ENCODE measurements around the gene CHGA.
A peak's percentile ranks its signal among the peaks of the same experiment; 100 is the strongest.

Gene CHGA, protein sequence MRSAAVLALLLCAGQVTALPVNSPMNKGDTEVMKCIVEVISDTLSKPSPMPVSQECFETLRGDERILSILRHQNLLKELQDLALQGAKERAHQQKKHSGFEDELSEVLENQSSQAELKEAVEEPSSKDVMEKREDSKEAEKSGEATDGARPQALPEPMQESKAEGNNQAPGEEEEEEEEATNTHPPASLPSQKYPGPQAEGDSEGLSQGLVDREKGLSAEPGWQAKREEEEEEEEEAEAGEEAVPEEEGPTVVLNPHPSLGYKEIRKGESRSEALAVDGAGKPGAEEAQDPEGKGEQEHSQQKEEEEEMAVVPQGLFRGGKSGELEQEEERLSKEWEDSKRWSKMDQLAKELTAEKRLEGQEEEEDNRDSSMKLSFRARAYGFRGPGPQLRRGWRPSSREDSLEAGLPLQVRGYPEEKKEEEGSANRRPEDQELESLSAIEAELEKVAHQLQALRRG

GRCh38 chr14:92922883-92923743, at the start of gene CHGA:
Gene CHGA (plus strand): TSS chr14:92923150. CDS start chr14:92923360, 210 bp downstream.
- DNase-seq (ENCODE audit: low spot score) = peak; percentile 95

GRCh38 chr14:92874962-92875661, 47.8 kb upstream of the CHGA start:
- no peak for DNase-seq (ENCODE audit: low spot score)

GRCh38 chr14:92877757-92878431, 45.1 kb upstream of the CHGA start:
- peak; percentile 63 for DNase-seq (ENCODE audit: low spot score)

GRCh38 chr14:92880351-92880750, 42.6 kb upstream of the CHGA start:
- DNase-seq (ENCODE audit: low spot score) = no peak

GRCh38 chr14:92880851-92881250, 42.1 kb upstream of the CHGA start:
- peak; percentile 81 for DNase-seq (ENCODE audit: low spot score)

- DNase-seq (ENCODE audit: low spot score) = no peak
Measured at GRCh38 chr14:92883066-92883465, 39.9 kb upstream of the CHGA start.

DNA sequence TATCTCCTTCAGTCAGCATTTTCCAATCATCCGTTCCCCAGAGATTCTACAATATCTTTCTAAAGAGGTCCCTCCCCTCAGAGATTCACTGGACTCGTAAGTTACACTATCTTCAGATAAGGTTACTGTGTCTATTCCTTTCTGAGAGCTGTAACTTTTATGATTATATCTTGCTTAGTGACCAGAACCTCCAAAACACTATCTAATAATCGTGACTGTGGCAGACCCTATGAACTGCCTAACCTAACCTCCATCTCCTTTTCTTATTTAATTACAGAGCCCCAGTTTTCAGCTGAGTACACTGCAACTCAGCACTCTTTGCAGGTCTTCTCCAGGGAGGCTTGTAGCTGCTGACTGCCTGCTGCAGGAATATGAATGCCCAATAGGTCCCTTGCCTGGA, 38.5 kb upstream of the CHGA start:
- DNase-seq (ENCODE audit: low spot score) = no peak

- no peak for DNase-seq (ENCODE audit: low spot score)
Measured at GRCh38 chr14:92885279-92886061, 37.5 kb upstream of the CHGA start.

DNA sequence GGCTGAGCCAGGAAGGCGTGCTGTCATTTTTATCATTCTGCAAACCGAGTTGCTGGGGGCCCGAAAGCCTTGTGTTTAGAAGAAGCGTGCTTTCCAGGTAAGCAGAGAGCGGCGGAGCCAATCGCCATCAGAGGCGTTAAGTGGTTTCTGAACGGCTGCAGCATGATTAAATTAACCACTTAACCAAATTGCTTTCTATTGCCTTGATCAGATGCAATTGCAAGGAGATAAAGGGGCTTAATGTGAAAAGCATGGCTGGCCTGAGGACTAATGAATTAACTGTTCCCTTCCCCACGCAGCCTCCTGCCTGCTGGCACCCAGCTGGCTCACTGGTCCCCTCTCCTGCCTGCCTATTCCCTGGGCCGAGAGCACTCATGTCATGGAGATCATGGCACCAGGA, 36.6 kb upstream of the CHGA start:
- no peak for DNase-seq (ENCODE audit: low spot score)

DNA sequence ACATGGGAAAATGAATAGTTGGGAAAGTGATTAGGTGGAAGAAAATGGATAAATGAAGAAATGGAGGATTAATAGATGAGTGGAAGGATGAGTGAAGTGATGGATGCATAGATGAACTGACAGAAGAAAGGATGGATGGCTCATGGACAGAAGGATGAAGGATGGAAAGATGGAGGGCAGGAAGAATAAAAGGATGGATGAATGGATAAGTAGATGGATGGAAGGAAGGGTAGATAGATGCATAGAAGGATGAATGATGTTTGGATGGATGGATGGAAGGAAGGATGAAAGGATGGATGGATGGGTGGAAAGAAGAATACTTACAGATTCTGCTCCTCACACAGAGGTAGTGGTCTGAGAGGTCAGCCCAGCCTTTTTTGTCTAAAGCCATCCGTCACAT, 35.8 kb upstream of the CHGA start:
- no peak for DNase-seq (ENCODE audit: low spot score)

GRCh38 chr14:92888896-92889295, 34.1 kb upstream of the CHGA start:
- DNase-seq (ENCODE audit: low spot score) = no peak

DNA sequence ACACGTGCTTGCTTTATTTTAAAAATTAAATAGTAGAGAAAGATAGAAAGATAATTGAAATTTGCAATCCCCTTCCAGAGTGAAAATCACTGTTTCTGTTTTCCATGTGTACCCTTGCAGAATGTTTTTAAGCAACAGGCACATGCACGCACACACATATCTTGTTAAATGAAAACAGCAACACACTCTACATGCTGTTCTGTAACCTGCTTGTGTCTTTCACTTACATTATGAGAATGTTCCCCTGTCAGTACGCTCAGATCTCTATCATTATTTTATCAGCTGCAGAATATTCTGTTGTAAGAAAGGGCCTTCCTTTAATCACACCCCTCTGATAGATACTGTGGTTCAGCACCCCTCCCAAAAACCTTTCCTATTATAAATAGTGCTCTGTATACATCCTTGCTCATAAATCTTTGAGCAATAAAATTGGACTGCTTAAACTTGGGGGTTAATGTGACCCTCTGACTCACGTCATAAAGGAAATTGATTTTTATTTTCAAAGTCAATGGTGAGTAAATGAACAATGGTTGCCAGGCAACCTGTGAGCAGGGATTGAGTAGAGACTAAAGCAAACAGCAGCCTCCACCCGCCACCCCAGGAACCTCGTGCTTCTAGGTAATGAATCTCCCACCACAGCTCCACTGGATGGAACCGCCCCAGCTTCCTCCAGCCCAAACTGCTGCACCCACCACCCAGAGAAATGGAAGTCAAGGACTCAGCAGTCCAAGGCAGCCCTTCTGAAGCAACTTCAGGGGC, 31.9 kb upstream of the CHGA start:
- DNase-seq (ENCODE audit: low spot score) = no peak

DNA sequence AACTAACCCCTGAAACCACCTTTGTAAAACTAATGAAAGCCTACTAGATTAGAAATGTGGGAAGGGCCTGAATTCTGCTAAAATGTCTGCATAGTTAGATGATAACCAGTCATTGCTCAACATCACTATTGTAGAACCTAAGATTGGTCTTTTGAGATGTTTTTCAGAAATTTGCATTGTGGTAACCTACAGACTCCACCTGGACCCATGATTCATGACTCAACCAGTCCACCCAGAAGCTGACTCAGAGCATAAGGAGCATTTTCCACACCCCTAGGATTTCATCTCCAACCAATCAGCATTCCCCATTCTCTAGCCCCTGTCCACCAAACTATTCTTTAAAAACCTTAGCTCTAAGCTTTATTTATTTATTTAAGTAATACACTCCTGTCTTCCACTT, 30.4 kb upstream of the CHGA start:
- no peak for DNase-seq (ENCODE audit: low spot score)

GRCh38 chr14:92895352-92895878, 27.5 kb upstream of the CHGA start:
- DNase-seq (ENCODE audit: low spot score) = no peak

DNA sequence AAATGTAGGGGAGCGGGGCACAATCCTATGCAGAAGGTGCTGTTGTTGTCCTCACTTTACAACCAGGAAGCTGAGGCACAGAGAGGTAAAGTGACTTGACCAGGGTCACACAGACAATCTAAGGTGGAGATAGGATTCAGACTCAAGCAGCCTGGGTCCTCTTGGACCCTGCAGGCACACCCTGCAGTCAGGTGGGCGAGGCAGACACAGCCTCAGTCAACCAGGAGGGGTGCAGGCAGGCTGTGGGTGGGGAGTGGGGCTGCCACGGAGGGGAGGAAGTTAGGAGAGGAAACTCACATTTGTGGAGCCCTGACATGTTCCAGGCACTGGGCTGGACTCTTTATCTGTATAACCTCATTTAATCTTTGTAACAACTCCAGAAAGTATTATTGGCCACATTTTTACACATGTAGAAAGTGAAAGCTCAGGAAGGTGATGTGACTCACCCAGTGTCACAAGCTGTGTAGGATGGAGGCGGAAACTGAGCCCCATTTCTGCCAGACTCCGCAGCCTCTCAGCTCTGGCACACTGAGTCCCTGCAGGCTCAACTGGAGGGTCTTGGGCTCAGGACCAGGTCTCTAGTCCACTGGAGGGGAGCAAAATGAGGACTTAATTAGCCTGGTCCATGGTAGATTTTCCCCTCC, 24.9 kb upstream of the CHGA start:
- DNase-seq (ENCODE audit: low spot score) = no peak

DNA sequence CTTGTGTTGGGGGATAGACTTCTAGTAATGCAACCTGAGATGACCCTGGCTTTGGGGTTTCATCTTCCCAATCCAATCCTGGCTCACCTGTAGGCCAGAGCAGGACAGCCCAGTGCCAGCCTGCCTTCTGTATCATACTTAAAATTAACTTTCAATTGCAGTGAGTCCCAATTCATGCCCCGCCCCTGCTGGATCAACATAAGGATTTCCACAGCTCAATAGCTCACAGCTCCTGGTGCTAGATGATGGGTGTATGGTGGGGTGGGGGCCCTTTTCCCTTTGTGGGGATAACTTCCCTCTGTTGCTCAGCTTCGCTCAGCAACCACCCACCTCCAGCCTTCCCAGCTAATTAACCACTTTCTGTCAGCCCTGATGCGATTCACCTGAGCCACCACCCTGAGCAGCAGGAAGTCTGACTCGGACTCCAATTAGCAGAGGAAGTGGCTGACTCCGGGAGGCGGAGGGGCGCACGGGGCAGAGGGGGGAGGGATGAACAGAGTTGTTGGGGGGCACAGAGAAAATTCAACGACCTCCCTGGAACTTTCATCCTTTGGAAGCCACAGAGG, 24.3 kb upstream of the CHGA start:
- no peak for DNase-seq (ENCODE audit: low spot score)

DNA sequence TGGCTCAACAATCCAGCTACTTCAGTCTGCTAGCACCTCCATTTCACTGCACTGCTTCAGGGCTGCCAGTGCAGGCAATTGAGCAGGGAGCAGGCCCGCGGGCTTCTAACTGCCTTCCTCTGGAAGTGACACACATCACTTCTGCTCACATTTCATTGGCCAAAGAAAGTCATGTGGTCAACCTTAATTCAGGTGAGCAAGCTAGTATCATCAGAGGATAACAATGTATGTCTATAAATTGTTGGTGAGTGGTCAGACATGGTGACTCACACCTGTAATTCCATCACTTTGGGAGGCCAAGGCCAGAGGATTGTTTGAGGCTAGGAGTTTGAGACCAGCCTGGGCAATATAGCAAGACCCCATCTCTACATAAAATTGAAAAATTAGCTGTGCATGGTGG, 22.3 kb upstream of the CHGA start:
- no peak for DNase-seq (ENCODE audit: low spot score)

DNA sequence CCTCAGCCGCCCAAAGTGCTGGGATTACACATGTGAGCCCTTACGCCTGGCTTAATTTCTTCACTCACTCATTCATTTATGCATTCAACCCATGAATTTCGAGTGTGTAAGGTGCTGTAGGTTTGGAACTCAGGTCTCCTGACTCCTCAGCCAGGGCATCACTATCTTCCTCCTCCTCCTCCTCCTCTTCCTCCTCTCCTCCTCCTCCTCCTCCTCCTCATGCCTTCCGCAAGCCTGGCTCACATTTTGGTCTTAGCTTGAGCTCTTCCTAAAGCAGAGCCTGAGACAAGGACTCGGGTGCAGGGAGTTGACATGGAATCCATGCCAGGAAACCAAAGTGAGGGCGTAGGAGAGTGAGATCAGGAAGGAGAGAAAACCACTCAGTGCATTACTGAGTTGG, 20.8 kb upstream of the CHGA start:
- DNase-seq (ENCODE audit: low spot score) = no peak

- DNase-seq (ENCODE audit: low spot score) = peak; percentile 39
Measured at GRCh38 chr14:92902726-92903125, 20.2 kb upstream of the CHGA start.

Data from iPS-NIHi11 (cell line).